GM23338 (cell line): Measurements from ENCODE around the gene TMEM167B. TPM values are rescaled to one million over a fixed set of nuclear protein-coding genes. Genes with fewer than 3 reads are reported as not detected.

Source experiments
- CREB1 ChIP-seq: fragments of 250-450 bp; sonication (Bioruptor Pico); IDR thresholded peaks from 2 replicates; pipeline ENCODE4 v1.5.0; 2020; ENCODE audit warnings: low read depth, mild to moderate bottlenecking, moderate library complexity
- EZH2 ChIP-seq: fragments of 200-600 bp; sonication (generic); IDR thresholded peaks from one replicate; pipeline ENCODE4 v1.8.0; 2017; ENCODE audit warnings: antibody characterized with exemption, mild to moderate bottlenecking, low read depth; ENCODE audit not compliant: unreplicated experiment
- EZH2phosphoT487 ChIP-seq: fragments of 200-600 bp; sonication (generic); IDR thresholded peaks from one replicate; pipeline ENCODE4 v1.8.1; 2018; ENCODE audit warnings: antibody characterized with exemption; ENCODE audit not compliant: unreplicated experiment
- JUNB ChIP-seq: IDR thresholded peaks from one replicate; pipeline ENCODE4 v1.6.1; 2016; ENCODE audit warnings: antibody characterized with exemption; ENCODE audit not compliant: unreplicated experiment
- NANOG ChIP-seq: IDR thresholded peaks from 2 replicates; pipeline ENCODE4 v1.6.1; 2016; ENCODE audit warnings: antibody characterized with exemption, borderline replicate concordance
- POLR2AphosphoS5 ChIP-seq: IDR thresholded peaks from 2 replicates; pipeline ENCODE4 v1.6.1; 2016; ENCODE audit warnings: antibody characterized with exemption, low read depth
- STAT1 ChIP-seq: IDR thresholded peaks from one replicate; pipeline ENCODE4 v1.6.1; 2016; ENCODE audit warnings: antibody characterized with exemption; ENCODE audit not compliant: unreplicated experiment
- ZNF331 ChIP-seq: fragments of 250-450 bp; sonication (Bioruptor Pico); IDR thresholded peaks from 2 replicates; pipeline ENCODE4 v1.5.0; 2020; ENCODE audit warnings: low read depth, mild to moderate bottlenecking, moderate library complexity
- polyA plus RNA-seq: library from polyadenylated mRNA; unstranded; fragments of >200 nt; fragmentation: Nextera tagmentation; extraction: Ambion mirVana; gene quantifications from 2 replicates; pipeline ENCODE4 v1.2.1, GENCODE V29; 2016
- total RNA-seq: library from RNA; depleted of rRNA; stranded (reverse); fragments of >200 nt; shearing (Covaris generic); gene quantifications from 2 replicates; pipeline ENCODE4 v1.2.3, GENCODE V29; 2014
- TF ChIP-seq, protein P1 (sequence below): fragments of 250-450 bp; sonication (Bioruptor Pico); IDR thresholded peaks from 2 replicates; pipeline ENCODE4 v1.5.0; 2020; ENCODE audit warnings: mild to moderate bottlenecking, moderate library complexity
- TF ChIP-seq, protein P2 (sequence below): IDR thresholded peaks from 2 replicates; pipeline ENCODE4 v1.6.1; 2016; ENCODE audit warnings: antibody characterized with exemption

TMEM167B gene
- total and polyA plus RNA-seq, 2 experiments from 2014 or later = 9.8 to 10.7 TPM

DNA sequence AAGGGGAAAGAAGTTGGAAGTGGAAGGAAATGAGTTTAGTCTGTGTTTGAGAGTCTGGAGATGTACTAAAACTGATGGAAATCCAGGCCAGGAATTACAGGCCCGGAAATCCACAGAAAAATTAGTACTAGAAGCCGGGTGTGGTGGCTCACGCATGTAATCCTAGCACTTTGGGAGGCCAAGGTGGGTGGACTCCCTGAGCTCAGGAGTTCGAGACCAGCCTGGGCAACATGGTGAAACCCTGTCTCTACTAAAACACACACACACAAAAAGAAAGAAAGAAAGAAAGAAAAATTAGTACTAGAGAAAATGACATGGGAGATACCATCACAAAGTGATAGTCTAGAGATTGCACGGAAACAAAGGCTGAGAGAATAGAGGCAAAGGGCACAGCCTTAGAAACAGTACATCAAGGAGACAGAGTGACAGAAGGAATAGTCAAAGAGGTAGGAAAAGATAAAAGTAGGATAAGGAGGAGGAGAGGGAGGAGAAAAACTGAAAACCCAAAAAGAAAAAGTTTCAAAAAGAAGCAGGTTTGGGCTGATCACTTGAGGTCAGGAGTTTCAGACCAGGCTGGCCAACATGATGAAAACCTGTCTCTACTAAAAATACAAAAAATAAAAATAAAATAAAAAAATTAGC lies 10.0 kb upstream of the TMEM167B start (continued):
- TF ChIP-seq, protein P1, sequence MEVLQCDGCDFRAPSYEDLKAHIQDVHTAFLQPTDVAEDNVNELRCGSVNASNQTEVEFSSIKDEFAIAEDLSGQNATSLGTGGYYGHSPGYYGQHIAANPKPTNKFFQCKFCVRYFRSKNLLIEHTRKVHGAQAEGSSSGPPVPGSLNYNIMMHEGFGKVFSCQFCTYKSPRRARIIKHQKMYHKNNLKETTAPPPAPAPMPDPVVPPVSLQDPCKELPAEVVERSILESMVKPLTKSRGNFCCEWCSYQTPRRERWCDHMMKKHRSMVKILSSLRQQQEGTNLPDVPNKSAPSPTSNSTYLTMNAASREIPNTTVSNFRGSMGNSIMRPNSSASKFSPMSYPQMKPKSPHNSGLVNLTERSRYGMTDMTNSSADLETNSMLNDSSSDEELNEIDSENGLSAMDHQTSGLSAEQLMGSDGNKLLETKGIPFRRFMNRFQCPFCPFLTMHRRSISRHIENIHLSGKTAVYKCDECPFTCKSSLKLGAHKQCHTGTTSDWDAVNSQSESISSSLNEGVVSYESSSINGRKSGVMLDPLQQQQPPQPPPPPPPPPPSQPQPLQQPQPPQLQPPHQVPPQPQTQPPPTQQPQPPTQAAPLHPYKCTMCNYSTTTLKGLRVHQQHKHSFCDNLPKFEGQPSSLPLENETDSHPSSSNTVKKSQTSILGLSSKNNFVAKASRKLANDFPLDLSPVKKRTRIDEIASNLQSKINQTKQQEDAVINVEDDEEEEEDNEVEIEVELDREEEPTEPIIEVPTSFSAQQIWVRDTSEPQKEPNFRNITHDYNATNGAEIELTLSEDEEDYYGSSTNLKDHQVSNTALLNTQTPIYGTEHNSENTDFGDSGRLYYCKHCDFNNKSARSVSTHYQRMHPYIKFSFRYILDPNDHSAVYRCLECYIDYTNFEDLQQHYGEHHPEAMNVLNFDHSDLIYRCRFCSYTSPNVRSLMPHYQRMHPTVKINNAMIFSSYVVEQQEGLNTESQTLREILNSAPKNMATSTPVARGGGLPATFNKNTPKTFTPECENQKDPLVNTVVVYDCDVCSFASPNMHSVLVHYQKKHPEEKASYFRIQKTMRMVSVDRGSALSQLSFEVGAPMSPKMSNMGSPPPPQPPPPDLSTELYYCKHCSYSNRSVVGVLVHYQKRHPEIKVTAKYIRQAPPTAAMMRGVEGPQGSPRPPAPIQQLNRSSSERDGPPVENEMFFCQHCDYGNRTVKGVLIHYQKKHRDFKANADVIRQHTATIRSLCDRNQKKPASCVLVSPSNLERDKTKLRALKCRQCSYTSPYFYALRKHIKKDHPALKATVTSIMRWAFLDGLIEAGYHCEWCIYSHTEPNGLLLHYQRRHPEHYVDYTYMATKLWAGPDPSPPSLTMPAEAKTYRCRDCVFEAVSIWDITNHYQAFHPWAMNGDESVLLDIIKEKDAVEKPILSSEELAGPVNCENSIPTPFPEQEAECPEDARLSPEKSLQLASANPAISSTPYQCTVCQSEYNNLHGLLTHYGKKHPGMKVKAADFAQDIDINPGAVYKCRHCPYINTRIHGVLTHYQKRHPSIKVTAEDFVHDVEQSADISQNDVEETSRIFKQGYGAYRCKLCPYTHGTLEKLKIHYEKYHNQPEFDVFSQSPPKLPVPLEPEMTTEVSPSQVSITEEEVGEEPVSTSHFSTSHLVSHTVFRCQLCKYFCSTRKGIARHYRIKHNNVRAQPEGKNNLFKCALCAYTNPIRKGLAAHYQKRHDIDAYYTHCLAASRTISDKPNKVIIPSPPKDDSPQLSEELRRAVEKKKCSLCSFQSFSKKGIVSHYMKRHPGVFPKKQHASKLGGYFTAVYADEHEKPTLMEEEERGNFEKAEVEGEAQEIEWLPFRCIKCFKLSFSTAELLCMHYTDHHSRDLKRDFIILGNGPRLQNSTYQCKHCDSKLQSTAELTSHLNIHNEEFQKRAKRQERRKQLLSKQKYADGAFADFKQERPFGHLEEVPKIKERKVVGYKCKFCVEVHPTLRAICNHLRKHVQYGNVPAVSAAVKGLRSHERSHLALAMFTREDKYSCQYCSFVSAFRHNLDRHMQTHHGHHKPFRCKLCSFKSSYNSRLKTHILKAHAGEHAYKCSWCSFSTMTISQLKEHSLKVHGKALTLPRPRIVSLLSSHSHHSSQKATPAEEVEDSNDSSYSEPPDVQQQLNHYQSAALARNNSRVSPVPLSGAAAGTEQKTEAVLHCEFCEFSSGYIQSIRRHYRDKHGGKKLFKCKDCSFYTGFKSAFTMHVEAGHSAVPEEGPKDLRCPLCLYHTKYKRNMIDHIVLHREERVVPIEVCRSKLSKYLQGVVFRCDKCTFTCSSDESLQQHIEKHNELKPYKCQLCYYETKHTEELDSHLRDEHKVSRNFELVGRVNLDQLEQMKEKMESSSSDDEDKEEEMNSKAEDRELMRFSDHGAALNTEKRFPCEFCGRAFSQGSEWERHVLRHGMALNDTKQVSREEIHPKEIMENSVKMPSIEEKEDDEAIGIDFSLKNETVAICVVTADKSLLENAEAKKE (CRISPR knock-in tag) = no peak
- TF ChIP-seq CREB1 (CRISPR knock-in tag) = no peak
- no peak for TF ChIP-seq ZNF331 (CRISPR knock-in tag)
- TF ChIP-seq EZH2 = no peak
- TF ChIP-seq, protein P2, sequence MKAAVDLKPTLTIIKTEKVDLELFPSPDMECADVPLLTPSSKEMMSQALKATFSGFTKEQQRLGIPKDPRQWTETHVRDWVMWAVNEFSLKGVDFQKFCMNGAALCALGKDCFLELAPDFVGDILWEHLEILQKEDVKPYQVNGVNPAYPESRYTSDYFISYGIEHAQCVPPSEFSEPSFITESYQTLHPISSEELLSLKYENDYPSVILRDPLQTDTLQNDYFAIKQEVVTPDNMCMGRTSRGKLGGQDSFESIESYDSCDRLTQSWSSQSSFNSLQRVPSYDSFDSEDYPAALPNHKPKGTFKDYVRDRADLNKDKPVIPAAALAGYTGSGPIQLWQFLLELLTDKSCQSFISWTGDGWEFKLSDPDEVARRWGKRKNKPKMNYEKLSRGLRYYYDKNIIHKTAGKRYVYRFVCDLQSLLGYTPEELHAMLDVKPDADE = no peak
- no peak for TF ChIP-seq JUNB
- no peak for TF ChIP-seq EZH2phosphoT487
- no peak for TF ChIP-seq NANOG
- TF ChIP-seq STAT1 = no peak
- TF ChIP-seq POLR2AphosphoS5 = no peak
